A549 (cell line): ENCODE measurements around the gene IRX2. TPM values are rescaled to one million over a fixed set of nuclear protein-coding genes. Genes with fewer than 3 reads are reported as not detected.

Experiments
- ATAC-seq, 2 experiments: fragments of 200-7000 bp in 1 of 2; fragments of >200 bp in 1 of 2; cut with Nextera tagmentation in 1 of 2; cut with Tn5 transposase in 1 of 2; 3 replicates each; pipeline versions ENCODE4 v1.8.0 to v1.9.1; 2018 to 2020; ENCODE audit warnings: mild to moderate bottlenecking in 1 of 2, moderate library complexity in 1 of 2
- CTCF ChIA-PET: fragments of 300-600 bp; sonication (Branson Sonifier 250); formaldehyde crosslinking; extraction: SDS; loops from one replicate; lab custom pipeline; 2021; ENCODE audit warnings: antibody characterized with exemption, inconsistent platforms; lab: Yijun Ruan, JAX
- POLR2A ChIA-PET: fragments of 350-600 bp; formaldehyde crosslinking; extraction: SDS; loops from one replicate; lab custom pipeline; 2021; ENCODE audit warnings: antibody characterized with exemption, inconsistent platforms; lab: Yijun Ruan, JAX
- DNase-seq, 2 experiments: peaks; one replicate each; pipeline versions ENCODE4 v3.0.0 to v3.0.0-alpha.2; 2011 to 2016; ENCODE audit warnings: low read depth in 1 of 2, low spot score in 1 of 2
- FAIRE-seq: peaks from 2 replicates; lab custom pipeline; 2011; peaks lifted over from hg19 to GRCh38; lab: Jason Lieb, UNC
- H3K27ac ChIP-seq, 2 experiments: fragments of >200 bp; sonication (Bioruptor Twin); formaldehyde crosslinking; 3 replicates each; pipeline ENCODE4 v1.5.1; 2016 to 2017
- H3K4me1 ChIP-seq: fragments of >200 bp; sonication (Bioruptor Twin); formaldehyde crosslinking; 3 replicates; pipeline ENCODE4 v1.6.1; 2016
- H3K4me2 ChIP-seq: fragments of >200 bp; sonication (Bioruptor Twin); formaldehyde crosslinking; 3 replicates; pipeline ENCODE4 v1.6.1; 2016
- H3K4me3 ChIP-seq: fragments of >200 bp; sonication (Bioruptor Twin); formaldehyde crosslinking; 3 replicates; pipeline ENCODE4 v1.5.1; 2016
- H3K9me3 ChIP-seq: fragments of >200 bp; sonication (Bioruptor Twin); formaldehyde crosslinking; 3 replicates; pipeline ENCODE4 v1.6.1; 2016
- CEBPB ChIP-seq, 2 experiments: fragments of >200 bp in 1 of 2; sonication (Bioruptor Twin) in 1 of 2; formaldehyde crosslinking in 1 of 2; IDR thresholded peaks; 2 replicates each; pipeline ENCODE4 v1.6.1; 2012 to 2016
- CHD2 ChIP-seq: fragments of 150-350 bp; IDR thresholded peaks from 2 replicates; pipeline ENCODE4 v1.6.1; 2014; ENCODE audit warnings: low read length; ENCODE audit not compliant: partially characterized antibody
- CHD4 ChIP-seq: fragments of 200-600 bp; sonication (generic); IDR thresholded peaks from 2 replicates; pipeline ENCODE4 v1.6.1; 2016; ENCODE audit warnings: antibody characterized with exemption, mild to moderate bottlenecking, borderline replicate concordance
- EHF ChIP-seq: fragments of 250-450 bp; sonication (Bioruptor Pico); IDR thresholded peaks from 2 replicates; pipeline ENCODE4 v1.5.0; 2020; ENCODE audit warnings: mild to moderate bottlenecking
- HOXB5 ChIP-seq: fragments of 250-450 bp; sonication (Bioruptor Pico); IDR thresholded peaks from 2 replicates; pipeline ENCODE4 v1.5.0; 2020; ENCODE audit warnings: mild to moderate bottlenecking, moderate library complexity
- POLR2A ChIP-seq: IDR thresholded peaks from 2 replicates; pipeline ENCODE4 v1.6.1; 2012; ENCODE audit warnings: mild to moderate bottlenecking, low read length
- RAD21 ChIP-seq, 2 experiments: fragments of >200 bp in 1 of 2; sonication (Bioruptor Twin) in 1 of 2; formaldehyde crosslinking in 1 of 2; IDR thresholded peaks in 1 of 2; conservative IDR thresholded peaks in 1 of 2; 2 replicates in 1 of 2; 3 replicates in 1 of 2; pipeline ENCODE4 v1.6.1; 2012 to 2018; ENCODE audit warnings: inconsistent platforms in 1 of 2
- RARB ChIP-seq: fragments of 250-450 bp; sonication (Bioruptor Pico); IDR thresholded peaks from 2 replicates; pipeline ENCODE4 v1.8.0; 2021; ENCODE audit warnings: mild to moderate bottlenecking, moderate library complexity
- RFX5 ChIP-seq: fragments of 450-650 bp; IDR thresholded peaks from 2 replicates; pipeline ENCODE4 v1.7.1; 2014; ENCODE audit warnings: antibody characterized with exemption, mild to moderate bottlenecking, moderate library complexity
- ZC3H11A ChIP-seq: fragments of 450-650 bp; IDR thresholded peaks from 2 replicates; pipeline ENCODE4 v1.6.1; 2014; ENCODE audit warnings: antibody characterized with exemption, mild to moderate bottlenecking
- ZFP36 ChIP-seq: fragments of 450-650 bp; IDR thresholded peaks from 2 replicates; pipeline ENCODE4 v1.6.1; 2014; ENCODE audit warnings: borderline replicate concordance; ENCODE audit not compliant: partially characterized antibody
- WGBS: methylation state at CpG from one replicate; pipeline ENCODE4 v1.1.6; 2017; ENCODE audit errors: missing lambda C conversion rate; 5-methylcytosine and 5-hydroxymethylcytosine counted together
- polyA plus RNA-seq, 4 experiments: library from polyadenylated mRNA; depleted of rRNA in 3 of 4; stranded (reverse); fragments of >200 nt; fragmentation: RNase III in 1 of 4; extraction: RNeasy Plus Mini Kit Qiagen cat#74134 plus additional on column Dnase treatment in 1 of 4; gene quantifications; 2 replicates in 3 of 4; 3 replicates in 1 of 4; pipeline ENCODE4 v1.2.3, GENCODE V29; 2011 to 2017
- TF ChIP-seq, protein P1 (sequence below): fragments of >200 bp; sonication (Bioruptor Twin); formaldehyde crosslinking; IDR thresholded peaks from 3 replicates; pipeline ENCODE4 v1.6.1; 2016
- TF ChIP-seq, protein P2 (sequence below): fragments of 200-600 bp; sonication (generic); IDR thresholded peaks from 2 replicates; pipeline ENCODE4 v1.6.1; 2016; ENCODE audit warnings: antibody characterized with exemption, mild to moderate bottlenecking, moderate library complexity

Gene IRX2
- polyA plus RNA-seq, 2 of the 4 experiments (the other 2 are of a cell fraction), result 0.30 to 0.67 TPM

DNA sequence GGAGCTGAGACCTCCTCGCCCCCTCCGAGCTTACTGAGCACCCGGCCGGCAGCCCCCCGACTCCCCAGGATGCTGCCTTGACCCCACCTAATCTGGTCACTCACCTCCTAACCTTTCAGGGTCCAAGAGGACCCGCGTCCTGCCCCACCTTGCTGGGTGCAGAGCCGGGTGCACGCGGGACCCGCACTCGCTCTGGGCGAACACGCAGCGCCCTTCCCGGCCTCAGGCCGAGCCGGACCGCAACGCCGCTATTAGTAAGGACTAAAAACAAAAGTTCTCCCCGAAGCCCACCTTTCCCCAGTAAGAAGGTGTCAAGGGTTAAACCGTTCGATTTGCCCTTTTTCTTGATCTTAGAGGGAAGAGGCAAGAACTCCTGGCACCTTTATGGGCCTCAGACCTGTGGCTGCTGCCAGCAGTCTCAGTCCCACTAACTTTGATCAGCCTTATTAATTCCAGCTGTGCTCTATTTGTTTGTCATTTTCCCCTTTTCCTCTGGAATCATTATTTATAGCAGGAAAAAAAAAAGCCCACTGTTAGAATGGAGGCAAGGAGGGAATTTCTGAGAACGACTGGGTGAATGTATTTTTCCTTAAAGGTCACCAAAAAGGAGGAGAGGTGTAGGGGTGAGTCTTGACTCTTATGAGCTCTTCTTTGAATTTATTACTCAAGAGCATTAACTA is 10.5 kb downstream of the IRX2 start (continued):
- TF ChIP-seq, protein P1, sequence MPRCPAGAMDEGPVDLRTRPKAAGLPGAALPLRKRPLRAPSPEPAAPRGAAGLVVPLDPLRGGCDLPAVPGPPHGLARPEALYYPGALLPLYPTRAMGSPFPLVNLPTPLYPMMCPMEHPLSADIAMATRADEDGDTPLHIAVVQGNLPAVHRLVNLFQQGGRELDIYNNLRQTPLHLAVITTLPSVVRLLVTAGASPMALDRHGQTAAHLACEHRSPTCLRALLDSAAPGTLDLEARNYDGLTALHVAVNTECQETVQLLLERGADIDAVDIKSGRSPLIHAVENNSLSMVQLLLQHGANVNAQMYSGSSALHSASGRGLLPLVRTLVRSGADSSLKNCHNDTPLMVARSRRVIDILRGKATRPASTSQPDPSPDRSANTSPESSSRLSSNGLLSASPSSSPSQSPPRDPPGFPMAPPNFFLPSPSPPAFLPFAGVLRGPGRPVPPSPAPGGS, result no peak
- TF ChIP-seq, protein P2, sequence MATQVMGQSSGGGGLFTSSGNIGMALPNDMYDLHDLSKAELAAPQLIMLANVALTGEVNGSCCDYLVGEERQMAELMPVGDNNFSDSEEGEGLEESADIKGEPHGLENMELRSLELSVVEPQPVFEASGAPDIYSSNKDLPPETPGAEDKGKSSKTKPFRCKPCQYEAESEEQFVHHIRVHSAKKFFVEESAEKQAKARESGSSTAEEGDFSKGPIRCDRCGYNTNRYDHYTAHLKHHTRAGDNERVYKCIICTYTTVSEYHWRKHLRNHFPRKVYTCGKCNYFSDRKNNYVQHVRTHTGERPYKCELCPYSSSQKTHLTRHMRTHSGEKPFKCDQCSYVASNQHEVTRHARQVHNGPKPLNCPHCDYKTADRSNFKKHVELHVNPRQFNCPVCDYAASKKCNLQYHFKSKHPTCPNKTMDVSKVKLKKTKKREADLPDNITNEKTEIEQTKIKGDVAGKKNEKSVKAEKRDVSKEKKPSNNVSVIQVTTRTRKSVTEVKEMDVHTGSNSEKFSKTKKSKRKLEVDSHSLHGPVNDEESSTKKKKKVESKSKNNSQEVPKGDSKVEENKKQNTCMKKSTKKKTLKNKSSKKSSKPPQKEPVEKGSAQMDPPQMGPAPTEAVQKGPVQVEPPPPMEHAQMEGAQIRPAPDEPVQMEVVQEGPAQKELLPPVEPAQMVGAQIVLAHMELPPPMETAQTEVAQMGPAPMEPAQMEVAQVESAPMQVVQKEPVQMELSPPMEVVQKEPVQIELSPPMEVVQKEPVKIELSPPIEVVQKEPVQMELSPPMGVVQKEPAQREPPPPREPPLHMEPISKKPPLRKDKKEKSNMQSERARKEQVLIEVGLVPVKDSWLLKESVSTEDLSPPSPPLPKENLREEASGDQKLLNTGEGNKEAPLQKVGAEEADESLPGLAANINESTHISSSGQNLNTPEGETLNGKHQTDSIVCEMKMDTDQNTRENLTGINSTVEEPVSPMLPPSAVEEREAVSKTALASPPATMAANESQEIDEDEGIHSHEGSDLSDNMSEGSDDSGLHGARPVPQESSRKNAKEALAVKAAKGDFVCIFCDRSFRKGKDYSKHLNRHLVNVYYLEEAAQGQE, result no peak
- TF ChIP-seq EHF (CRISPR knock-in tag), result no peak

GRCh38 chr5:2740051-2740875 is 11.2 kb downstream of the IRX2 start:
- no peak for FAIRE-seq
- DNase-seq, result no peak
- H3K9me3 ChIP-seq, result no peaks in the 10 kb centered on the region
- H3K4me1 ChIP-seq, result no peaks in the 10 kb centered on the region
- 48% methylated on average over 17 of the region's 59 CpGs for WGBS
- ATAC-seq, result peak in 1 of 2 experiments; percentile 30; a peak in 2 of 6 replicates
- peak overlapping the region; percentile 72 for H3K4me2 ChIP-seq
- CTCF ChIA-PET, result interaction anchor here (0.9 to 1.5 kb wide), 2 partner anchors 12 to 54 kb away, joined by 3 read pairs; no protein-coding TSS in a partner anchor
- no peak overlapping the region for H3K27ac ChIP-seq
- no peak for TF ChIP-seq POLR2A
- peak overlapping the region; percentile 39; the same call in 1 of the 3 replicates for H3K4me3 ChIP-seq
- POLR2A ChIA-PET, result interaction anchor here (0.6 kb wide), 1 partner anchor 22 kb away, joined by 5 read pairs; no protein-coding TSS in a partner anchor

DNA sequence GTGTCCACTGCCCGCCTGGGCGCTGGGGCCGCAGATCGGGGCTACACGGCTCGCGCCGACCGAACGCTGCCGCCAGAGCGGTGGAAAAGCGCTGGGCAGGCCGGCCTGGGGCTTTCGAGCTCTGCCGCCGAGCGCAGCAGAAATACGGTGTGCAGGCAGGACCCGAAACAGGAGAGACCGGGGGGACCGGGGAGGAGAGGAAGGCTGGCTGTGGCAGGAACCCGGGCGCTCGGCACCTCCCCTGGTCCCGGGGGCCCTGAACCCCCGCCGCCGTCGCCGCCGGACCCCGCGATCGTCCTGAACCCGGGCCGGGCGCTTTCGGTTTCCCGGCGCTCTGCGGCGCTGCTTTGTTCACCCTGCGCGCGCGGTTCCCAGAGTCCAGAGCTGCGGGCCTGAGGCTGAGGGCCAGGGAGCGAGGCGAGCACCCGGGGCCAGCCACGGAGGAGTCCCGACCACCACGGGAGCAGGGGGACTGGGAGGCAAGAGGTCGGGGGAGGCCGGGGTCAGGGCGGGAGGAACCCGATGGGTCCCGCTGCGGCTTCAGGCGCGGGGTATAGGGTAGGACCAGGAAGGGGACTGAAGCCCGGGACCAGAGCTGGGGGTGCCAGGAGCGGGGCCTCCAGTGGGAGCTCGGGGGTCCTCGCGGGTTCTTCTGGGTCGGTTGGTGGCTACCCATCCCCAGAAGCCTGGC is 12.0 kb downstream of the IRX2 start:
- TF ChIP-seq RFX5 (no peak), HOXB5 (CRISPR knock-in tag) (no peak)

DNA sequence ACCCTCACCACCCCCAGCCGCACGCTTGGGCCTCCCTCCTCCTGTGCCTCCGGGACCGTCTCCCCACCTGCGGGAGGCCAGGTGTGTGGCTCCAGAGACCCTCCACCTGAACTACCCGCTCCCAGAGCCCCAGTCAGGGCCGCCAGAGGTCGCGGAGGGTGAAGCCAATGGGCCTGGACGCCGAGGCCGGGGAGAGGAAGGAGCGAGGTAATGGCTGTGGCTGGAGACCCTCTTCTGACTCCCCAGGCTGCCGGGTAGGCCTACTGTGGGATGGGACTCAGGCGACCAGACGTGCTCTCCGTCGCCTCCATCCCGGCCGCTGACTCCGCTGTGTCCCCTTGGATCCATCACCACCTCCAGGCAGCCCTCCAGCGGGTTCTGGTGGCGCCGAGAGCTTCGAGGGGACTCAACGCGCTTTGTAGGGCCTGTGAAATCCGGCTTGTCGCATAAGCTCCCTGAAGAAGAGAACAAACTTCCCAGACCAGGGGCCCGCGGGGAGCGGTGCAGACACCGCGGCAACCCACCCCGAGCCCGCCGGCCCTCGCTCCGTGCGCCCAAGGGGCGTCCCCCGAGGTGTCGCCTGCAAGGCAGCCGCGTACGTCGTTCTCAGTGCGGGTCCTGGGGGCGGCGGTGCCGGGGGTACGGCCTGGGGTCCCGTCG is 12.6 kb downstream of the IRX2 start:
- Histone ChIP-seq H3K9me3 (no peaks in the 10 kb centered on the region), H3K4me2 (peak overlapping the region; percentile 72), H3K4me1 (no peaks in the 10 kb centered on the region), H3K4me3 (peak overlapping the region; percentile 39; the same call in 2 of the 3 replicates), H3K27ac (no peak overlapping the region)
- POLR2A ChIA-PET, result no interaction called here
- FAIRE-seq, result no peak
- 9% methylated on average over 16 of the region's 54 CpGs for WGBS
- DNase-seq, result no peak
- CTCF ChIA-PET, result interaction anchor here (1.0 kb wide), 1 partner anchor 23 kb away, joined by 3 read pairs; no protein-coding TSS in a partner anchor
- TF ChIP-seq CHD4 (no peak), RARB (no peak), ZC3H11A (no peak), CEBPB (IDR thresholded peaks at IDR 0.05) (no peak), EHF (CRISPR knock-in tag) (no peak), CHD2 (no peak), RAD21 (conservative IDR thresholded peaks at IDR 0.05 in 1 of 2, IDR thresholded peaks at IDR 0.05 in 1 of 2) (no peak), ZFP36 (no peak)
- peak; percentile 33 to 57; a peak in 4 of 6 replicates for ATAC-seq

More for the DNA sequence above, 12.0 kb downstream of the IRX2 start:
- Histone ChIP-seq H3K4me3 (peak overlapping the region; percentile 39), H3K4me1 (no peaks in the 10 kb centered on the region), H3K4me2 (peak overlapping the region; percentile 72), H3K9me3 (no peaks in the 10 kb centered on the region), H3K27ac (peak overlapping the region in 1 of 2 experiments; percentile 16; a peak in 1 of 6 replicates)
- ChIA-PET CTCF (interaction anchor here (0.9 to 1.0 kb wide), 2 partner anchors 12 to 22 kb away, joined by 3 read pairs; no protein-coding TSS in a partner anchor), POLR2A (interaction anchor here (0.6 kb wide), 1 partner anchor 22 kb away, joined by 5 read pairs; no protein-coding TSS in a partner anchor)
- FAIRE-seq, result no peak
- ATAC-seq, result peak in 1 of 2 experiments; percentile 72; a peak in 4 of 6 replicates
- 27% methylated on average over 18 of the region's 68 CpGs for WGBS
- no peak for DNase-seq
